Ovary (tissue), 9 donors: ENCODE data around the gene ZNF385D. TPM values are rescaled to one million over a fixed set of nuclear protein-coding genes. Genes with fewer than 3 reads are reported as not detected.

Source experiments
- DNase-seq, 5 donors: peaks; one replicate each; pipeline ENCODE4 v3.0.0-alpha.2; 2019 to 2020
- H3K27ac ChIP-seq, 2 donors: fragments of 200-600 bp; one replicate each; pipeline versions ENCODE4 v1.5.1 to v1.8.0; 2019 to 2022
- H3K27me3 ChIP-seq: fragments of 200-600 bp; one replicate; pipeline ENCODE4 v1.8.0; 2022
- H3K36me3 ChIP-seq: fragments of 200-600 bp; sonication (generic); one replicate; pipeline ENCODE4 v1.5.1; 2019
- H3K4me1 ChIP-seq: one replicate; pipeline ENCODE4 v1.8.1; 2013; ENCODE audit warnings: mild to moderate bottlenecking, moderate library complexity; ENCODE audit not compliant: insufficient read depth
- H3K4me3 ChIP-seq: fragments of 200-600 bp; sonication (generic); one replicate; pipeline ENCODE4 v1.5.1; 2017
- H3K9me3 ChIP-seq, 2 donors: fragments of 200-600 bp in 1 of 2; sonication (generic) in 1 of 2; one replicate each; pipeline versions ENCODE4 v1.5.1 to v1.8.1; 2013 to 2019; ENCODE audit warnings: mild to moderate bottlenecking in 1 of 2, moderate library complexity in 1 of 2
- CTCF ChIP-seq, 3 donors: fragments of 450-650 bp in 2 of 3; fragments of 200-600 bp in 1 of 3; IDR thresholded peaks; one replicate each; pipeline versions ENCODE4 v1.5.1 to v1.8.0; 2016 to 2022; ENCODE audit warnings: antibody characterized with exemption in 3 of 3, mild to moderate bottlenecking in 1 of 3
- EP300 ChIP-seq: sonication (generic); formaldehyde crosslinking; IDR thresholded peaks from one replicate; pipeline ENCODE4 v1.6.1; 2017; ENCODE audit warnings: antibody characterized with exemption
- POLR2A ChIP-seq: fragments of 450-650 bp; IDR thresholded peaks from one replicate; pipeline ENCODE4 v1.6.1; 2017; ENCODE audit warnings: antibody characterized with exemption, mild to moderate bottlenecking, moderate library complexity
- WGBS, 3 donors: extraction: QIAGEN DNeasy Blood & Tissue Kit in 1 of 3; methylation state at CpG; one replicate each; pipeline versions ENCODE4 v1.1.5 to v1.1.7; 2013 to 2017; 5-methylcytosine and 5-hydroxymethylcytosine counted together
- intact Hi-C, 4 donors: fragments of 100-400 bp; cut with DNase I; formaldehyde crosslinking; loops; one replicate each; pipeline versions ENCODE4 v1.11.0 to v1.15.1; 2022 to 2023
- polyA plus RNA-seq, 2 donors: library from polyadenylated mRNA; stranded (reverse); fragments of 200-250 nt in 1 of 2; fragments of 350-450 nt in 1 of 2; fragmentation: Illumina TruSeq in 1 of 2; extraction: RNeasy Lipid Tissue Mini Kit (QIAGEN cat#74804) in 1 of 2; gene quantifications; one replicate each; pipeline ENCODE4 v1.2.3, GENCODE V29; 2013 to 2014
- total RNA-seq, 7 donors: library from RNA; depleted of rRNA in 2 of 7; stranded (reverse); fragments of >200 nt in 2 of 7; fragmentation: NEBNext Ultra II Directional in 3 of 7; extraction: Animal tissue kit (Norgen Biotek cat#: 25700) in 3 of 7; gene quantifications; one replicate each; pipeline versions ENCODE4 v1.1.0 to v1.2.4, GENCODE V29; 2016 to 2023
- donor health status: DM: no; HTN: no; CAD: no; lungs with moderate emphysema.
- donor health status: DM: no; HTN: no; CAD: no.
- donor health status: Bipolar disorder and iron deficiency.
- donor health status: DM: yes; HTN: yes; CAD: no.
- donor health status: DM: no; HTN: no; CAD: no.
- donor health status: DM: yes; HTN: yes; CAD: no.

ZNF385D gene
- total and polyA plus RNA-seq, 9 donors = 0.33 to 9.3 (median 2.6) TPM

GRCh38 chr3:21484828-21485144, 266.2 kb downstream of the ZNF385D start:
- no peaks in the 10 kb centered on the region for H3K27me3 ChIP-seq
- H3K4me1 ChIP-seq = no peaks in the 10 kb centered on the region
- WGBS, 3 donors = 79 to 87% (median 86%) methylated on average over 1 of the region's 1 CpG
- no peak for TF ChIP-seq EP300
- no peak for TF ChIP-seq POLR2A
- TF ChIP-seq CTCF (IDR thresholded peaks at IDR 0.05) = no peak
- no peak overlapping the region for H3K27ac ChIP-seq
- H3K9me3 ChIP-seq = no peaks in the 10 kb centered on the region
- DNase-seq = no peak
- H3K36me3 ChIP-seq = no peaks in the 10 kb centered on the region
- intact Hi-C loops = loop anchor here in 2 of 4 donors (5.0 to 10.0 kb wide), 2 partner anchors 682 to 1150 kb away; no protein-coding TSS in a partner anchor
- H3K4me3 ChIP-seq = no peak overlapping the region

GRCh38 chr3:21484057-21484827, 266.8 kb downstream of the ZNF385D start:
- H3K36me3 ChIP-seq = no peaks in the 10 kb centered on the region
- 53 to 62% (median 56%) methylated on average over 5 of the region's 5 CpGs for WGBS, 3 donors
- TF ChIP-seq POLR2A = no peak
- no peak for TF ChIP-seq EP300
- TF ChIP-seq CTCF (IDR thresholded peaks at IDR 0.05) = peak in 1 of 3 donors; percentile 11
- no peaks in the 10 kb centered on the region for H3K4me1 ChIP-seq
- H3K9me3 ChIP-seq = no peaks in the 10 kb centered on the region
- intact Hi-C loops = loop anchor here in 1 of 4 donors (10.0 kb wide), 1 partner anchor 1149 kb away; no protein-coding TSS in a partner anchor
- no peak overlapping the region for H3K4me3 ChIP-seq
- no peaks in the 10 kb centered on the region for H3K27me3 ChIP-seq
- peak; percentile 40 to 57 (median 49) for DNase-seq
- no peak overlapping the region for H3K27ac ChIP-seq

GRCh38 chr3:21481991-21482390, 269.0 kb downstream of the ZNF385D start:
- no peak for DNase-seq
- Histone ChIP-seq H3K36me3 (no peaks in the 10 kb centered on the region), H3K27ac (no peak overlapping the region), H3K4me3 (no peak overlapping the region), H3K27me3 (no peaks in the 10 kb centered on the region), H3K4me1 (no peaks in the 10 kb centered on the region), H3K9me3 (no peaks in the 10 kb centered on the region)
- no peak for TF ChIP-seq EP300
- TF ChIP-seq CTCF (IDR thresholded peaks at IDR 0.05) = no peak
- TF ChIP-seq POLR2A = no peak
- intact Hi-C loops = loop anchor here in 1 of 4 donors (10.0 kb wide), 1 partner anchor 1147 kb away; no protein-coding TSS in a partner anchor
- WGBS, 3 donors = 99 to 100% (median 100%) methylated on average over 1 of the region's 1 CpG

- no peak for TF ChIP-seq EP300
- TF ChIP-seq POLR2A = no peak
- TF ChIP-seq CTCF (IDR thresholded peaks at IDR 0.05) = no peak
- no peak for DNase-seq
- intact Hi-C loops = no loop called here
These were observed 273.3 kb downstream of the ZNF385D start for GRCh38 chr3:21477541-21478288.

More at GRCh38 chr3:21477541-21478288, 273.3 kb downstream of the ZNF385D start:
- H3K36me3 ChIP-seq = no peaks in the 10 kb centered on the region
- H3K27me3 ChIP-seq = no peaks in the 10 kb centered on the region
- no peak overlapping the region for H3K4me3 ChIP-seq
- H3K9me3 ChIP-seq = no peaks in the 10 kb centered on the region
- H3K4me1 ChIP-seq = no peaks in the 10 kb centered on the region
- no peak overlapping the region for H3K27ac ChIP-seq
